ENCODE measurements around the gene NEMF. TPM values are rescaled to one million over a fixed set of nuclear protein-coding genes. Genes with fewer than 3 reads are reported as not detected.

Gene NEMF
- total RNA-seq, 1 donor from 2014 or later = 49.8 TPM

DNA sequence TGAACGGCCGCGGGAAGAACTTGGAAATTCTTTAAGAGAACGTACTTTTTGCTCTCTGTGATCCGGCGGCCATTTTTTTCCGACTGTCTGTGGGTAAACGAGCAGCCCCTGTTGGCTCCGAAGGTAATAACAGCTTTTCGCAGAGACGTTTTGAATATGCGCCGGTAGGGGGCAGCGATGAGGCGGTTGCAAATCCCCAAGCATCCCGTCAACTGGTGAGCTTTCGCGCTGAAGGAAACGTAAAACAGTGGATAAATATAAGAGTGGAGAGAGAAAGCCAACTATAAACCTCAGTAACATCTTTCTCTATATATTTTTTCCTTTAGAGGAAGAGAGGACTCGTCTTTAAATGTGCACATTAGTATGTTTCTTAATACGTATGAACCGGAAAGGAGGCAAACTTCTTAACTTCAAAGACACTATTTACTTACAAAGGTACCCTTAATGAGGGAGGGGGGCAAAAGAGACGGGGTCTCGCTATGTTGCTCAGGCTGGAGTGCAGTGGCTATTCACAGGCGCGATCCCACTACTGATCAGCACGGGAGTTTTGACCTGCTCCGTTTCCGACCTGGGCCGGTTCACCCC is 9.6 kb upstream of the NEMF start:
- H3K4me1 Mint-ChIP-seq (ENCODE audit: low read depth) = peaks cover 26% of the 10 kb centered on the region
- TF ChIP-seq, protein P1, sequence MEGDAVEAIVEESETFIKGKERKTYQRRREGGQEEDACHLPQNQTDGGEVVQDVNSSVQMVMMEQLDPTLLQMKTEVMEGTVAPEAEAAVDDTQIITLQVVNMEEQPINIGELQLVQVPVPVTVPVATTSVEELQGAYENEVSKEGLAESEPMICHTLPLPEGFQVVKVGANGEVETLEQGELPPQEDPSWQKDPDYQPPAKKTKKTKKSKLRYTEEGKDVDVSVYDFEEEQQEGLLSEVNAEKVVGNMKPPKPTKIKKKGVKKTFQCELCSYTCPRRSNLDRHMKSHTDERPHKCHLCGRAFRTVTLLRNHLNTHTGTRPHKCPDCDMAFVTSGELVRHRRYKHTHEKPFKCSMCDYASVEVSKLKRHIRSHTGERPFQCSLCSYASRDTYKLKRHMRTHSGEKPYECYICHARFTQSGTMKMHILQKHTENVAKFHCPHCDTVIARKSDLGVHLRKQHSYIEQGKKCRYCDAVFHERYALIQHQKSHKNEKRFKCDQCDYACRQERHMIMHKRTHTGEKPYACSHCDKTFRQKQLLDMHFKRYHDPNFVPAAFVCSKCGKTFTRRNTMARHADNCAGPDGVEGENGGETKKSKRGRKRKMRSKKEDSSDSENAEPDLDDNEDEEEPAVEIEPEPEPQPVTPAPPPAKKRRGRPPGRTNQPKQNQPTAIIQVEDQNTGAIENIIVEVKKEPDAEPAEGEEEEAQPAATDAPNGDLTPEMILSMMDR (IDR thresholded peaks at IDR 0.05) = peak; percentile 100
- DNase-seq (ENCODE audit: low spot score) = no peak
- no peaks in the 10 kb centered on the region for H3K27me3 Mint-ChIP-seq (ENCODE audit: low read depth)
- H3K27ac Mint-ChIP-seq (ENCODE audit: unreplicated experiment) = no peak overlapping the region
- H3K36me3 Mint-ChIP-seq (ENCODE audit: low read depth) = no peaks in the 10 kb centered on the region
- no peak overlapping the region for H3K4me3 Mint-ChIP-seq (ENCODE audit: unreplicated experiment)
- no peaks in the 10 kb centered on the region for H3K9me3 Mint-ChIP-seq (ENCODE audit: low read depth)

DNA sequence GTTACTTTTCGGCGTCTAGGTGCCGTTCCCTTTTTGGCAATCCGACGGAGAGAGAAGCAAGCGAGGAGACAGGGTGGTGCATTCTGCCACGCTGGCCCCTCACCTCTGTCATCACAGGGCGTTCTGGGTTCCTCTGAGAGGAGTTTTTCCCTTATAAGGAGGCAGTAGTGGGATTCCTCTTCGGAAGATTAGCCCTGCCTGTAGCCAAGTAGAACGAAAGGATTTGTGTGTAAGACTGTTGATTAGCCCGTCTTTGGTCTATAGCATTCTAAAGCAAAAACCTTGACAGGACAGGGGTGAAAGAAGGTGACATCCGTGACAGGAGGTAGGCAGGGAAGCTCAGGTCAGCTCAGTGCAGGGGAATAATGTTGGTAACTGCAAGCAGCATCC is 9.1 kb upstream of the NEMF start:
- DNase-seq (ENCODE audit: low spot score) = no peak
- no peaks in the 10 kb centered on the region for H3K9me3 Mint-ChIP-seq (ENCODE audit: low read depth)
- no peak overlapping the region for H3K27ac Mint-ChIP-seq (ENCODE audit: unreplicated experiment)
- H3K36me3 Mint-ChIP-seq (ENCODE audit: low read depth) = no peaks in the 10 kb centered on the region
- no peak overlapping the region for H3K4me3 Mint-ChIP-seq (ENCODE audit: unreplicated experiment)
- H3K27me3 Mint-ChIP-seq (ENCODE audit: low read depth) = no peaks in the 10 kb centered on the region
- TF ChIP-seq, protein P1 (IDR thresholded peaks at IDR 0.05) = peak; percentile 46
- H3K4me1 Mint-ChIP-seq (ENCODE audit: low read depth) = peaks cover 26% of the 10 kb centered on the region

GRCh38 chr14:49860988-49861698 is 8.6 kb upstream of the NEMF start:
- Mint-ChIP-seq H3K27ac (ENCODE audit: unreplicated experiment) (no peak overlapping the region), H3K9me3 (ENCODE audit: low read depth) (no peaks in the 10 kb centered on the region), H3K36me3 (ENCODE audit: low read depth) (no peaks in the 10 kb centered on the region), H3K4me3 (ENCODE audit: unreplicated experiment) (no peak overlapping the region), H3K27me3 (ENCODE audit: low read depth) (no peaks in the 10 kb centered on the region), H3K4me1 (ENCODE audit: low read depth) (peaks cover 26% of the 10 kb centered on the region)
- TF ChIP-seq, protein P1 (IDR thresholded peaks at IDR 0.05) = no peak
- DNase-seq (ENCODE audit: low spot score) = no peak

GRCh38 chr14:49858383-49858782 is 5.8 kb upstream of the NEMF start:
- no peaks in the 10 kb centered on the region for H3K27me3 Mint-ChIP-seq (ENCODE audit: low read depth)
- H3K4me1 Mint-ChIP-seq (ENCODE audit: low read depth) = peaks cover 33% of the 10 kb centered on the region
- H3K4me3 Mint-ChIP-seq (ENCODE audit: unreplicated experiment) = no peak overlapping the region
- H3K27ac Mint-ChIP-seq (ENCODE audit: unreplicated experiment) = no peak overlapping the region
- no peak for DNase-seq (ENCODE audit: low spot score)
- TF ChIP-seq, protein P1 (IDR thresholded peaks at IDR 0.05) = no peak
- H3K9me3 Mint-ChIP-seq (ENCODE audit: low read depth) = no peaks in the 10 kb centered on the region
- H3K36me3 Mint-ChIP-seq (ENCODE audit: low read depth) = no peaks in the 10 kb centered on the region

GRCh38 chr14:49857427-49858003 is 4.9 kb upstream of the NEMF start:
- DNase-seq (ENCODE audit: low spot score) = no peak
- Mint-ChIP-seq H3K4me1 (ENCODE audit: low read depth) (peaks cover 38% of the 10 kb centered on the region), H3K27ac (ENCODE audit: unreplicated experiment) (peak overlapping the region; percentile 76), H3K4me3 (ENCODE audit: unreplicated experiment) (no peak overlapping the region), H3K9me3 (ENCODE audit: low read depth) (no peaks in the 10 kb centered on the region), H3K36me3 (ENCODE audit: low read depth) (no peaks in the 10 kb centered on the region), H3K27me3 (ENCODE audit: low read depth) (no peaks in the 10 kb centered on the region)
- TF ChIP-seq, protein P1 (IDR thresholded peaks at IDR 0.05) = no peak

Data from chondrocyte (in vitro differentiated cells).